ENCODE data around the gene C9orf72.

Gene C9orf72

DNA sequence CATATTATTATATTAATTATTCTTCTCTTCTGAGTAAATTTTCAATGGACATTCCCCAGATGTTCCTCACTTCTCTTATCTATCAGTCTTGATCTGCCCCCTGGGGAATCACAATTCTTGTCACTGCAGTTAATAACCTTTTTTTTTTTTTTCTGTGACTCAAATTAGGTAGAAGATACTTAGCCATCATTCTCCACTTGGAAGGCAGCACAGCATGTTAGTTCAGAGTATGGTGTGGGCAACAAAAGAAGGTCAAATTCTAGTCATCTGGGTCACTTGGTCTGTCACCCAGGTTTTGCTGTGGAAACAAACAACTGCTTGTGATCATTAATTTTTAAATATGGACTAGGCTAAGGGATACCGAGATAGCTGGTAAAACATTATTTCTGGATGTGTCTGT, 35.5 kb downstream of the C9orf72 start:
- DNase-seq, result no peak

DNA sequence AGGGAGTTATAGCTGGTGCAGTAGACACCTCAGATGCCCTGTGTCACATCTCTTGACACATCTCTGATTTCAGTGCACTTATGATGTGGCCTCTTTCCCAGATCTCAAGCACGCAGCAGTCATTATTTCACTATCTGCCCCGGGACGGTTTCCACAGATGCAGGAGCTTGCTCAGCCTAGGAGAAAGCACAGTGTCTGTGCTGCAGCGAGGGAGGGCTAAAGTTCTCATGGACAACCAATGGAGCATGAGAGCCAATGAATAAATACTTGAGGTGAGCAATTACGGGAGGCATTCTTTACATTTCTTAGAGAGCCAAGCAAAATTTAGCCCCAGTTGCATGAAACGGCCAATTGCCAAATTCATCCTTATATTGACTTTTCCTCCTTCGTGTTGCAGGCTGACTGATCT, 36.2 kb downstream of the C9orf72 start:
- no peak for DNase-seq

DNA sequence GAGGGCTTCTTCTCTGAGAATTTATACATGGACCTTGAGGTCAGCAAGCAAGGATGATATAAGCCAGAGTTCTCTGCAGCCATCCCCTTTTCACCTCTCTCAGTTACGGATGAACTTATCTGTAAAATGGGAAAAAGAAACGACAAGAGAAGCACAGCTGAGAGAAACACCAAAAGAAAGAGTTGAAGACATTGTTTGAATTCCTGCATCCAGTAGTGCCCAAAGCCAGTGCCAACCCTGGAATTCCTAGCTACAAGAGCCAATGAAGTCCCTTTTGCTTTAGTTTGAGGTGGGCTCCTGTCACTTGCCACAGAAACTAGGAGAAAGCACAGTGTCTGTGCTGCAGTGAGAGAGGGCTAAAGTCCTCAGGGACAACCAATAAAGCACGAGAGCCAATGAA, 37.1 kb downstream of the C9orf72 start:
- no peak for DNase-seq

DNA sequence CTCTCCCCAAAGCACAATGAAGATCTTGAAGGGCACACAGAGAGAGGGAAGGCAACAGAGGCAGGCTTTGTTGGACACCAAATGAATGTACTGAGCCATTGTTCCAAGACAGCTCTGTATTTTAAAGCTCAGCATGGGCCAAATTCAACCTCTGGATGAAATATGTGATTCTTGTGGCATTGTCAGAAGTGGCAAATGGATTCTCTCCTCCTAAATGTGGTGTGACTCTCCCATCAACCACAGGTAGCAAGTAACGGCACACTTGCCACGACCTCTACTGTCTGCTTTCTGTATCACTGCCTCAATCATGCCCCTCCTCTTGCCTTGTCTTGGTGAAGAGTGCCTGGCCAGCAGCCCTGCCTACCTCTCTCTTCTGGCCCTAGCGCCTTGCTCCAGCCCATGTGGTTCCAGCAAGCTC, 37.6 kb downstream of the C9orf72 start:
- no peak for DNase-seq

DNA sequence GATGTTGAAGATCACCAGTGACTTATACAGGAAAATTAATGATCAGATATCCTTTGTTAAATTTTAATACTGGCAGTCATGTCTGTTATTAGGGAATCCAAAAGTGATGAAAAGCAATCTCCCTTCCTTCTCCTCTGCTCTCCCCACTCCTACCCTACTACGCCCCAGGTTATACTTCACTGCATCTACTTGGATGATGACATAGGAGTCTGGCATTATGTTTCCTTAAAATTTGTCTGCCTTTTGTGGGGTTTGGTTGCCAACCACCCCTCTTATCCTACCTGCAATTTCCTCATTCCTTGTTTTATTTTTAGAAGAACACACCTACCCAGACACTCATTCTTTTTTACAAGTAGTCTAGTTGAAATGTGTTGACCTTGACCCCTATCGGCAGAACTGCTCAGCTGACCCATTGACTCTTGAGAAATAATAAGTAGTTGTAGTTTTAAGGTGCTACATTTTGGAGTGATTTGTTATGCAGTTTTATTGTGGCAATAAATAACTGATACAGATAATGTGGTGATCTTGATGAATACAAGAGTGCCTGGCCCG, 38.5 kb downstream of the C9orf72 start:
- no peak for DNase-seq

DNA sequence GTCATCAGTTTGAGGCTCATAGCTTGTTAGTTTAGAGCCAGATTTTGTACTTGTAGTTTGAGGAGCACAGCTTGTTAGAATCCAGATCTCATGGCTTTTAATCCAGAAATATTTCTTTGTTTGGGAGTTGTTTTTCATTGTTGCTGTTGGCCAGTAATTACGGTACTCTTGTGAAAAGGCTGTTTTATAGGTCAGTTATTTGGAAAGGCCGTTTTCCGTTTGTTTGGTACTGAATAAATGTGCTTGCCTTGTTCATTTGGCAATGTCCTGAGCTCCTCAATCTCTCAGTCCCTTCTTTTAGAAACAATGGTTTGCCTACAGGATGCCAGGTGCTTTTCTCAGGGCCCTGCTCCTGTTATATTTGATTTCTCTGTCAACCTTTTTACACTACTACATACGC, 39.1 kb downstream of the C9orf72 start:
- no peak for DNase-seq

DNA sequence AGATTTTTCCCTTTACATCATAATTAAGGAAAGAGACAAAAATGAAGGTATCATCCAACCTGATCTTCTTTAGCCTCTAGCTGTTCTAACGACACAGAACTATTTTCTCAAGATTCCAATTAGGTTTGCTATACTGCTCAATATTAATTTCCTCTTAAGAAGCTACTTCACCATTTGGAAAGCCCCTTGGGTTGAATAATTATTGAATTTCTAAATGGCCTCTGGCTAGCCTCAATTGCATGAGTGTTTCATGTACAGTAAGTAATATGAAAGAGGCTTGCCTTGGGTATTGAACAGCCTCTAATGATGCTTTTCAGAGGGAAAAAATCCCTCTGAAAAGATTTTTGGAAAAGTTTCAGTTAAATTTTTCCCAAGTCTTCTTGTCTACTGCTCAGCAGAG, 40.0 kb downstream of the C9orf72 start:
- no peak for DNase-seq

DNA sequence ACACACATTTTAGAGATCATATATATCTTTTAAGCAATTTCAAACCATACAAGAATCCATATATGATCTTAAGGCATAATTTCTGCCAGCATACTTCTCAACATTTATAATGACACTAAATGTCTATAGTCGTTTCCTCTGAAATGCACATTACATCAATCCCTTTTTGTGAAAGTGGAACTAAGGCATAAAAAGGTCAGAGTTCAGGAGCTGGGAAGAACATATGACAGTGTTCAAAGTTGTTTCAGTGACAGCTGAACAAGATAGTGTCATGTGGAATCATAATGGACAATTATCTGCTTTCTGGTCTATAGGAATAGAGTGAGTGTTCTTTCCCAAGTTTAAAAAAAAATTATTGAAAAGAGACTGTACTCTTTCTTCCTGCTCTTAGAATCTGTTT, 41.2 kb downstream of the C9orf72 start:
- no peak for DNase-seq

DNA sequence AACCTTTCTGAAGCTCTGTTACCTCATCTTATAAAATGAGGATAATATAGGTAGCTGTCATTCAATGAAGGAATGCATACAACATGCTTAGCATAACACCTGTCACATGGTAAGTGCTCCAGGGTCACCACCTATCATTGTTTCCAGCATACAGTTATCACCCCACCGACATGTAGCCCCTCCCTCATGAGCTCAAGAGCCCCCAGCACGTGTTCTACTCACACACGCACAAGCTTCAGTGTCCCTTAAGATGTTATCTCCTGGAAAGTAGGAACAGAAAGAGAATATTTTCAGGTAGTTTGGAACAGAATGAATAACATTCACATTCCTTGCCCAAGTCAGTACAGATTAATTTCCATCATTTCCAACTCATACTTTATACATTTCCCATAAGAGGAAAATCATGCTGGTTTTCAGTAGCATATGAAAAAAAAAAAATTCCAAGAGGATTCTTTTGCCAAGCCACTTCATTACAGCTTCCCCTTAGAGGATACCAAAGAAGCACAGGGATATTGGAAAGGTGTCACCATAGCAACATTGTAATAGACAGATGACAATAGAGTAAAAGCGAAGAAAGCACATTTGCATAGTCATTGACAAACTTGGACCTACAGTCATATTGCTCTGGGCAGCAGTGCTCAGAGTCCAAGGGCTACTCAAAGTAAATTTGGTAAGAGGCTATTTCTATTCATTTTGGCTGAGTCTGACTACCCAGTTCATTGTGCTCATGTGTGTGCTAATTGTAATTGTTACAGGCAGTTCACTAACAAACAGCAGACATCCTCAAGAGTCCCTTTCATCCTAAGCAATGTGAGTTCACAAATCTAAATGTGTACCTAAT, 42.1 kb downstream of the C9orf72 start:
- no peak for DNase-seq

DNA sequence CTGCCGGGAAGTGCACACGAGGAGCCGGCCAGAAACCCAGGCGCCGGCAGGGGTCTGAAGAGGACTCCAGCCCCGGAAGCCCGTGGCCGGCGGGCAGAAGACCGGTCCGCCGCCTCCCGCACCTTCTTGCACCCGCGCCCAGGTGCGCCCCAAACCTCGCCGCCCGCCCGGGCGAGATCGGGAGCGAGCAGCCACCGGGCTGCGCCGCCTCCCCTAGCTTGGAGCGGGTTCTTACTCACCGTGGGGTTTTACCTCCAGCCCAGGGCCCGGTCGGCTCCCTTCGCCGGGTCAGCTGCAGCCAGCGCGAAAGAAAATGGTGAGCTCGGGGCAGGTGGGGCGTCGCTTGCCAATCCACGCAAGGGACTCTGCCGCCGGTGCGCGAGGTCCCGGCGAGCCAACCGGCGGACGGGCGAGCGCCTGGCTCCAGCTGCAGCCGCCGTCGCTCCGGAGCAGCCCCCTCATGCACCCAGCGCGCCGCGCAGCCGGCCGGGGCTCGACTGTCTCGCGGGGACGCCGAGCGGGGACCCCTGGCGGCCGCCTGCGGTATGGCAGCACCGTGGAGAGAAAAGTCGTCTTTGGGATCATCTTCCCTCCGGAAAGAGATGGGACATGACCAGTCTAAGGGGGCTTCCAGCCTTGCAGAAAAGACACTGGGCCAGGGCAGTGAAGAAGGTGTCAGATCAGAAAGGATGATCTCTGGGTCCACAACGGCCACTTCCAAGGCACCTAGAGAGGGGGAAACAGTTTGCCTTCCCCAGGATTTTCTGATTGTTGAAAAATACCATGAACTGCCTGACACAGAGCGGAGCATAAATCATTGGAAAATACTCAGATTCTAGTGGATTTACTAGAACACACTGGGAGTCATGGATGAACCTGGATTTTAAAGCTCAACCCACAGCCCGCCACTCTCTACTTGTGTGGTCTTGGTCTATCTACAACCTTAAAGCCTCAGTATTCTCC, 43.7 kb downstream of the C9orf72 start, which contains the start of gene MOB3B:
MOB3B (minus strand) TSS at position 499 of the 963 bp plus-strand sequence. CDS start 74,264 bp downstream, outside the sequence.
- DNase-seq, result peak; percentile 90

DNA sequence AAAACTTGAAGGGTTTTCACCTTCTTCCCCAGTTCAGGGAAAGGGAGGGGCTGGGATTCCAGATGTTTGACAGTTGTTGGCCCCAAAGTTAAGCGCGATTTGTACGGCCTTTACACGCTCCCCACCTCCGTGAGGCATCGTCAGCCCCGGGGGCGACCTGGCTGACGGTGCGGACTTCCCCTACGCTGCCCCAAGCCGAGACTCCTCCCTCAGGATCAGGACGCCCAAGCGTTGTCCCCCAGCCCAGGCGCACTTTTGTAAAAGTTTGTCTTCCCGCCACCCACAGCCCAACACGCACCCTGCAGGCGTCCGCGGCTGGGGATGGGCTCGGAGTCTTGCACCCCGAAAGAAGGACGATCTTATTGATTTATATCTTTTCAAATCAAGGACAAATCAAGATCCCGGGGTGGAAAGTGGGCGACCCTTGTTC, 44.4 kb downstream of the C9orf72 start:
- DNase-seq, result peak; percentile 73

DNA sequence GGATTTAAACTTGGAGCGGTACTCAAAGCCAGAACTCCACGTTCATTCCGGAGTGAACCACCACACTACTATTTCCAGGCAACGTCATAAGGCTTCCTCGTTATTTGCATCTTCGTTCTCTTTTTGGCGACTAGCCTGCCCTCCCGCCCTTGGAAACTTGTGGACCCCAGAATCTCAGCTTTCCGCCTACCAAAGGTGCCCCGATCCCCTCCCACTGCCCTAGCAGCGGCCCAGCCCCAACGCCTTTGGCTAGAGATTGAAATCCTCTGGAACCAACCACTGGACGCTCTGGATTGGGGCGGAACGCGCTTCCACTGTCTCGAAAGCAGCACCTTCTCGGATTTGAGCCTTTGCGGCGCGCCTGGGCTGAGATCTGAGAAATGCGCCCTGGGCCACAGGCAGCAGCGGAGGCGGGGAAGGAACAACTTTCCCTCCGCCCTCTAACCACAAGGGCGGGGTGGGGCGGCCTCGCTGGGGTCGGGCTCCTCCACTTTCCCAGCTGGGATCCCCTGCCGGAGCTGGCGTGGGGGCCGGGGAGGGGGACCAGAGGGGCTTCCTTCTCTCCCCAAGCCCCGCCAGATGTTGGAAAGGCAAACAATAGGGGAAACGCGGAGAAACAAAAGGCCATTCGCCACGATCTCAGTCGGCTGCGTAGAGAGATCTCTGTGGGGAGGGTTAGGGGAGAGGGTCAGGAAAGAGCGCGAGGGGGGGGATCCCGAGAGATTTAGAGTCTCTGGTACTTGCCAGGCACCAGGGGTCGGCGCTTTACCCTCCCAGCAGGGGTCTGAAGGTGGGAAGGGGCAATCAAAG, 45.0 kb downstream of the C9orf72 start:
- DNase-seq, result peak; percentile 77

DNA sequence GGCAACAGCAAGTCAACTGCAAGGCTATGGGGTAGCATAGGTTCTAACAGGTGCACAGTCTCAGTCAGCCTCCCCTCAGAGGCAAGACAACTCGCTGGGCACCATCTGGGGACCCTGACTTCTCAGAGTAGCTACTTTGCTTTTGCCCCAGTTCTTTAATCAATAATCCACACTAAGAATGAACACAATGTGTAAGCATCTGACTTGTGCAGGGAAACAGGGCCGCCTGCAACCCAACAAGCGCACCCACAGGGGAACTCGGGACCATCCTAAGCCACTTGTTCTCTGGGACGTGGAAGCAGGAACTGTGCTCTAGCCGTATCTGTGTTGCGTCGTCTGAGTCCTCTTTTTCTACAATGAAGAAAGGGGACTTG, 45.6 kb downstream of the C9orf72 start:
- DNase-seq, result no peak

DNA sequence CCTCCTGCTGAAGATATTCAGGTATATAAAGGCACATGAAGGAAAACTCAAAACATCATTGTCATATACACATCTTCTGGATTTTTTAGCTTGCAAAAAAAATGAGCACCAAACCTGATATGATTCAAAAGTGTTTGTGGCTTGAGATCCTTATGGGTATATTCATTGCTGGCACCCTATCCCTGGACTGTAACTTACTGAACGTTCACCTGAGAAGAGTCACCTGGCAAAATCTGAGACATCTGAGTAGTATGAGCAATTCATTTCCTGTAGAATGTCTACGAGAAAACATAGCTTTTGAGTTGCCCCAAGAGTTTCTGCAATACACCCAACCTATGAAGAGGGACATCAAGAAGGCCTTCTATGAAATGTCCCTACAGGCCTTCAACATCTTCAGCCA, 49.0 kb downstream of the C9orf72 start, which contains the start of gene IFNK:
IFNK (plus strand) TSS at position 55 of the 400 bp plus-strand sequence; CDS start at position 102, 47 bp downstream.
- DNase-seq, result no peak

DNA sequence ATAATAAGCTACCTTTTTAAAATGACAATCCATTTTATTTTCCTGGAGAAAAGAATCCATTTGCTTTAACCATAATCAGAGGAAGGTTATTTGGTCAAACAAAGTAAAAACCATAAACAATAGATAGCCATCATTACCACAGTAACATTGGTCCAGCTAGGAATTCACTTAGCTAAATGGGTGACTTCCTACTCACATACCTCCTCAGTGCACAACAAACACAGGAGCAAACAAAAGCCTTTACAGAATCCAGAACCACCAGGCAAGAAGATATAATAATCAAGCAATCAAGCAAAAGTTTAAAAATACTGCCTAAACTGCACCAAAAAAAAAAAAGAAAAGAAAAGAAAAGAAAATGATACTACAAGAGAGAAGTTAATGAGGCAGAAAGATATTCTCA, 50.1 kb downstream of the C9orf72 start:
- DNase-seq, result no peak

DNA sequence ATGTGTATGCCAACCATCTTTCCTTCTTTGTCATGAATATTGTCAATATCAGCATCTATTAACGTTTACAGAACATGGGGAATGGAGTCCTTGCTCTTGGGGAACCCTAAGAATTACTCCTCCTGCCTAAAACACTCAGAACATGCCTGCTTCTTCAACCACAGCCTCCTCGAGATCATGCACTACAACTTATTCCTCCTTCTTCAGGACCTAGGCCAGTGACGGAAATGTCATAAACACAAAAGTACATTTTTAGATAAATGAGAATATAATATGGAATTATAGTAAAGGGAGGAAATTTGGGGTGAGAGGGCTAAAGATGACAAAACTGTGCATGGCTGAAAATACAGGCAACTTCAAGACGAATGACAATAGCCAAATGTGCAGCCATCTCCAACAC, 52.3 kb downstream of the C9orf72 start:
- DNase-seq, result no peak

DNA sequence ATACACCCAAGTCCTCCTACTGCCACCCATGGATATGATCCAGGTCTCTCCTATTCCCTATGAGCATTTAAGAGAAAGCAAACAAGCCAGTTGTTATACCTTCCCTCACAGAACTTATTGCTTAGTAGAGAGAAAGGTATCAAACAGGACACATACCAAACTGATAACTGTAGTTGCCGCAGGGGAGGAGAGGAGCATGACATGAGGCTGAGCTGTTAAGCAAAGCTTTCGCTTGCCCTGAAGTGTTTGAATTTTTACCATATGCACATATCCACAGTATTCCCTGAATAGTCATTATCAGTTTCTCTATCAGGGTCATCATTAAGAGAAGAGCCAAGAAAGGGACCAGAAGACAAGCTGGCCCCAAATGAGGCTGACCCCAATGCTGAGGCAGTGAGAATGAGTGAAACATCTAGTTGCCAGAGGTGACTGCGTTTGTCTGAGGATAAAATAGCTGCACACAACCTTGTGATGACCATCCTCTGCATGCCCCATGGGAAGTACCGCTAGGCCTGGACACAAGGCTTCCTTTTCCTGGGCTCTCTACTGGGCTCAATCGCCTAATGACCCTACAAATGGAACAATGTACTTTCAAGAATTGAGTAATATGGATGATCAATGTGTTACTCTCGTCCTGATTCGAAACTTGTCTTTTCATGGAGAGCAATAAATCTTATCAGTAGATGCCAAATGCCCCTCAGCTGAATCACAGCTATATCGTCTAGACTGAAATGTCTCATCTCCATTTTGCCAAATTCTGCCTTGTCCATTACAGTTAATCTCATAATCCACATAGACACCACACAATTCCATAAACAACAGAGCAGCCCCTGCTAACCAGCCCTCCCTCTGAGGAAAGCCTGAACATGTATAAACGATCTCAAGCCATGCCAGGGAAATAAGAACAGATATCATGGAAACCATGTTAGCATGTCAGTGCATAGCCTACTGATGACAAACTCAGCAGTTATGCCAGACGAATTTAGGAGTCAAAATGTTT, 53.5 kb downstream of the C9orf72 start:
- DNase-seq, result no peak

DNA sequence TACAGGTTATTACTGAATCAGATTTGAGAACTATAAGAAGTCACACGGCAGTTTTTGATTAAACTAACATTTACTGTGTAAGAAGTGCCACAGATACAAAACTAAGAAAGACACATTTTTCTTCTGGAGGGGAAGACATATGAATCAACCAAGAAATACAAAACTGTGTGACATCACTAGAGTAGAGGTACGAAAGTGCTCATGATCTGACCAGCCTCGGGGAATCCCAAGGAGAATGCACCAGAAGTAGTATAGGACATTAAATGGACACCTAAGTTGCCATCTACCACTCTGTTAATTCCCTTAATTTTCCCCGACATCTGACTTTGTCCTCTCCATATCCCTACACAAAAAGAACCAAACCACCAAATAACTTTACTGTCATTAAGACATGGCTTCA, 54.5 kb downstream of the C9orf72 start:
- no peak for DNase-seq

DNA sequence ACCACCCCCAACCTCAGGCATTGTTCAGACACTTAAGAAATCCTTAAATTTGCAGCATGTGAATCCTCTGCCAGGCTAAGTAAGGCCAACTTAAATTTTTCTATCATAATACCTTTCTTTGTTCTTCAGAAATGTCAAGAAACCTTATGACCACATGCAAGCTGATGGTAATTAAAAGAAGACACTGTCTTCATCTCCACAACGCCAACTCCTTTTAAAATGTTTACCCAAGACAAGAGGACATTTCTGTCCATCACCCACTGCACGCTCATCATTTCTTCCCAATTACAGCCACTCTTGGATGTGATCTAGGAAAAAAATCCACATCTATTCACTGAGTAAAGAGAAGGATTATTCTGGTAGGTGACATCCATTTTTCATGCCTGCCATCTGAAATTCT, 55.3 kb downstream of the C9orf72 start:
- no peak for DNase-seq

DNA sequence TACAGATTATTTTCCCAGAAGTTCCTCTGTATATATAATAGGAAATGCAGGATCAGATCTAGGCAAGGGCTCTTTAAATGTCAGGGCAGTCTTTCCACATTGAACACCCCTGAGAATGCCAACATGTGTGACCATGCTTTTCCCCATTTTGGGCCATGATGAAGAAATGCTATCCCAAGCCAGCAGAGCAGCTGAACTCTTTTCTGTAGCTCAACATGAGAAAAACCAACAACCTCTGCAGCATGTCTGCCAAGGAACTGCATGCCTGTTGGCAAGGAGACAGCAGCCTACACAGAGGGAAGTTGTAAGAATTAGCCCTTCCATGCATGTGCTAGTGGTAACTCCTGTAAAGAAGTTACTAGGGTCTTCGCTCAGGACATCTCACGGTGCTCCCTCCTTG, 58.7 kb downstream of the C9orf72 start:
- DNase-seq, result no peak

DNA sequence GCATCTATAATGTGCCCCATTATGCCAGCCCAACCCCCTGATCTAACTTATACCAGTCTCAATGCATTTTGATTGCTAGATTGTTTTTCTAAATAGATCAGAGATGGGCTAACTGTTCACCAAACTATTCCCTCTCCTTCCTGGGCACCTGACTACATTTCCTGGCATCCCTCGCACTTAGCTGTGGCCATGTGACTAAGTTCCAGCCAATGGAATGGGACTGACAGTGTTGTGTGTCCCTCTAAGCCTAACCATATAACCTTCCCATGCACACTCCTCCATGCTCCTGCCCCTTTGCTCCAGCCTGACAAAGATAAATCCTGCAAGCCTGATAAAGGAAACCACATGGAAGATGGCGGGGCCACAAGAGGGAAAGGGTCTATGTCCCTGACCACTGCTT, 61.5 kb downstream of the C9orf72 start:
- no peak for DNase-seq

Data from activated CD8-positive, alpha-beta memory T cell treated with anti-CD3 and anti-CD28 coated beads, Interleukin-2, amount 50 U/mL, for 48 hours (primary cell).